OCI-LY3 (cell line): Measurements from ENCODE around the gene ACACA.

Experiments used
- H2AFZ ChIP-seq: fragments of 200-600, 300-600 bp; shearing (Covaris generic); 2 replicates; pipeline ENCODE4 v1.6.0; 2014; ENCODE audit warnings: antibody characterized with exemption, low read depth, low read length
- H3K27ac ChIP-seq: fragments of 200-600, 300-600 bp; sonication (generic); 2 replicates; pipeline ENCODE4 v1.5.1; 2014; ENCODE audit warnings: mild to moderate bottlenecking, low read length, moderate library complexity, mixed read lengths
- H3K27me3 ChIP-seq: fragments of 200-600, 300-600 bp; sonication (generic); 2 replicates; pipeline ENCODE4 v1.6.1; 2014; ENCODE audit warnings: low read depth, low read length, mixed read lengths
- H3K36me3 ChIP-seq: fragments of 200-600, 300-600 bp; sonication (generic); replicated peaks from 2 replicates; pipeline ENCODE3; 2014; ENCODE audit warnings: low read depth, low read length, mixed read lengths
- H3K4me1 ChIP-seq: fragments of 300-600, 200-600 bp; sonication (generic); 2 replicates; pipeline ENCODE4 v1.6.1; 2014; ENCODE audit warnings: low read length, mixed read lengths
- H3K4me2 ChIP-seq: fragments of 200-600, 300-600 bp; sonication (generic); 2 replicates; pipeline ENCODE4 v1.6.1; 2014; ENCODE audit warnings: low read length, mixed read lengths
- H3K4me3 ChIP-seq: fragments of 300-600, 200-600 bp; sonication (generic); 2 replicates; pipeline ENCODE4 v1.5.1; 2014; ENCODE audit warnings: antibody characterized with exemption, mild to moderate bottlenecking, low read length, moderate library complexity
- H3K79me2 ChIP-seq: fragments of 300-600, 200-600 bp; shearing (Covaris generic); 2 replicates; pipeline ENCODE4 v1.6.1; 2014; ENCODE audit warnings: mild to moderate bottlenecking, low read length, mixed read lengths
- H3K9ac ChIP-seq: fragments of 300-600, 200-600 bp; shearing (Covaris generic); 2 replicates; pipeline ENCODE4 v1.6.0; 2014; ENCODE audit warnings: mild to moderate bottlenecking, low read length, moderate library complexity
- H3K9me3 ChIP-seq: fragments of 200-600, 300-600 bp; shearing (Covaris generic); 2 replicates; pipeline ENCODE4 v1.6.1; 2014; ENCODE audit warnings: low read length, mixed read lengths; ENCODE audit not compliant: insufficient read depth
- H4K20me1 ChIP-seq: fragments of 200-600, 300-600 bp; sonication (generic); 2 replicates; pipeline ENCODE4 v1.6.1; 2016; ENCODE audit warnings: low read length, mixed read lengths; ENCODE audit not compliant: insufficient read depth
- EZH2phosphoT487 ChIP-seq: fragments of 200-600 bp; shearing (Covaris generic); IDR thresholded peaks from 2 replicates; pipeline ENCODE4 v1.6.1; 2018; ENCODE audit warnings: antibody characterized with exemption, mixed run types, low read depth
- TF ChIP-seq, protein P1 (sequence below): fragments of 200-600, 300-600 bp; sonication (generic); IDR thresholded peaks from 2 replicates; pipeline ENCODE4 v1.5.1; 2014; ENCODE audit warnings: antibody characterized with exemption, low read length, low read depth

The ACACA gene

DNA sequence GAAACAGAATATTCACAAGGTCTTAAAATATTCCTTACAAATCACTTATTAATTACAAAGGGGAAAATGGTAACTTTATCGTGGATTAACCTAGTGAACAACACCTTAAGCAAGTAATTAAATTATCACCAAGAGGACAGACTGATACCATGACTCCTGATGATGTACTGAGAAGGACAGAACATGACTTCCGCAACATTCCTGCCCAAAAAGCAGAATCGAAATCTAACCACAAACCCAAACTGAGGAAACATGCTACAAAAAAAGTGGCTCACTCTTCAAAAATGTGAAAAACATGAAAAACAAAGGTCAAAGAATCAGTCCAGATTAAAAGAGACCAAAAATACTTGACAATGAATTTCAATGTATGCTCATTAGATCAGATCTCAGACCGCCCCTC lies 306.4 kb downstream of the ACACA start:
- TF ChIP-seq, protein P1, sequence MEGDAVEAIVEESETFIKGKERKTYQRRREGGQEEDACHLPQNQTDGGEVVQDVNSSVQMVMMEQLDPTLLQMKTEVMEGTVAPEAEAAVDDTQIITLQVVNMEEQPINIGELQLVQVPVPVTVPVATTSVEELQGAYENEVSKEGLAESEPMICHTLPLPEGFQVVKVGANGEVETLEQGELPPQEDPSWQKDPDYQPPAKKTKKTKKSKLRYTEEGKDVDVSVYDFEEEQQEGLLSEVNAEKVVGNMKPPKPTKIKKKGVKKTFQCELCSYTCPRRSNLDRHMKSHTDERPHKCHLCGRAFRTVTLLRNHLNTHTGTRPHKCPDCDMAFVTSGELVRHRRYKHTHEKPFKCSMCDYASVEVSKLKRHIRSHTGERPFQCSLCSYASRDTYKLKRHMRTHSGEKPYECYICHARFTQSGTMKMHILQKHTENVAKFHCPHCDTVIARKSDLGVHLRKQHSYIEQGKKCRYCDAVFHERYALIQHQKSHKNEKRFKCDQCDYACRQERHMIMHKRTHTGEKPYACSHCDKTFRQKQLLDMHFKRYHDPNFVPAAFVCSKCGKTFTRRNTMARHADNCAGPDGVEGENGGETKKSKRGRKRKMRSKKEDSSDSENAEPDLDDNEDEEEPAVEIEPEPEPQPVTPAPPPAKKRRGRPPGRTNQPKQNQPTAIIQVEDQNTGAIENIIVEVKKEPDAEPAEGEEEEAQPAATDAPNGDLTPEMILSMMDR, result no peak
- no peak for TF ChIP-seq EZH2phosphoT487

DNA sequence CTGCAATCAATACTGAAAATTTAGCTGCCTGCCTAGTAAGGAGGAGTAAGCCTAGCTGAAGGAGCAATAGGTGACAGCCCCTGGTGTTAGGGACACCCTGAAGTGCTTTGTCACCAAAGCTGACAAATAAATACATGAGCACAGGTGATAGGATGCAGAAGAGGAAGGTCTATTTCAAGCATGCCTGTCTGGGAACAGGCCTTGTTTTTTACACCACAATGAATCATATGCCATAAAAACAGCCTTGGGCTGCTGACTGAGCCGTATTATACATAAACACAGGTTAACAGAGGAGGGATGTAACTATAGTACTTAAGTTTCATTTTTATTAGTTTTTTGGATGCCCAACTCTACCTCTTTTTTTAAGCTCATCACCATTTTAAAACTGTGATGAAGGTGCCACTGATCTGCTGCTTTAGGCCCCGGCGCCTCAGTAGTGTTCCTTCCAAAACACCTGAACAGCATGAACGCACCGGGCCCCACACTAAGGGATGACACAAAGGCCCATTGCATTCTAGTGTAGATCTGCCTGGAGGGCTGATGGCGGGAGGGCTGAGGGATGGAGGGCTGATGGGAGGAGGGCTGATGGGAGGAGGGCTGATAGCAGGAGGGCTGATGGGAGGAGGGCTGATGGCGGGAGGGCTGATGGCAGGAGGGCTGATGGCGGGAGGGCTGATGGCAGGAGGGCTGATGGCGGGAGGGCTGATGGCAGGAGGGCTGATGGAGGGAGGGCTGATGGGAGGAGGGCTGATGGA lies 307.5 kb downstream of the ACACA start:
- Histone ChIP-seq H3K4me1 (no peaks in the 10 kb centered on the region), H2AFZ (no peak overlapping the region), H3K27ac (no peak overlapping the region), H3K4me3 (no peak overlapping the region), H3K9ac (no peak overlapping the region), H3K27me3 (no peaks in the 10 kb centered on the region), H4K20me1 (no peaks in the 10 kb centered on the region), H3K9me3 (no peaks in the 10 kb centered on the region), H3K36me3 (peaks cover 26% of the 10 kb centered on the region), H3K79me2 (no peaks in the 10 kb centered on the region), H3K4me2 (no peak overlapping the region)
- TF ChIP-seq, protein P1, result no peak
- no peak for TF ChIP-seq EZH2phosphoT487

More for the DNA sequence above, 306.4 kb downstream of the ACACA start:
- Histone ChIP-seq H3K9ac (no peak overlapping the region), H3K9me3 (no peaks in the 10 kb centered on the region), H3K36me3 (peaks cover 19% of the 10 kb centered on the region), H3K4me2 (no peak overlapping the region), H3K4me1 (no peaks in the 10 kb centered on the region), H3K4me3 (no peak overlapping the region), H3K27ac (no peak overlapping the region), H4K20me1 (no peaks in the 10 kb centered on the region), H3K27me3 (no peaks in the 10 kb centered on the region), H3K79me2 (no peaks in the 10 kb centered on the region), H2AFZ (no peak overlapping the region)

DNA sequence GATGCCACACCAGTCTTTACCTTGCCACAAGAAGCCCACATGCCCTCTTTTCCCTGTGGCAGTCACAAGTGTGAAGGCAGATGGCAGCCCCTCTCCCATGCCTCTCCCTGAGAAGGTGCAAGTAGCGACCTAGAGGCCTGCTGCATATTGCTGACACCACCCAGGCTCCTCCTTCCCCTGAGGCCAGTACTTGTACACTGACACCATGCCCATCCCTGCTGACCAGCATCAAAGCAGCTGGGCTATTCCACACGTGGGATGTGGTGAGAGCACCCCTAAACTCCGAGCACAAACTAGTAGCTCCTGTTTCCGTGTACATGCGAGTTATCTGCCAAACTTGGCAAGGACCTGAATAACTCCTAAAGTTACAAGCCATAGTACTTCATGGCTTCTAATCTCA lies 308.5 kb downstream of the ACACA start:
- H3K79me2 ChIP-seq, result no peaks in the 10 kb centered on the region
- peaks cover 26% of the 10 kb centered on the region for H3K36me3 ChIP-seq
- no peaks in the 10 kb centered on the region for H3K9me3 ChIP-seq
- H3K27ac ChIP-seq, result no peak overlapping the region
- H3K4me2 ChIP-seq, result no peak overlapping the region
- TF ChIP-seq, protein P1, result no peak
- no peak for TF ChIP-seq EZH2phosphoT487
- no peak overlapping the region for H3K4me3 ChIP-seq
- H3K27me3 ChIP-seq, result no peaks in the 10 kb centered on the region
- H2AFZ ChIP-seq, result no peak overlapping the region
- no peaks in the 10 kb centered on the region for H4K20me1 ChIP-seq
- no peaks in the 10 kb centered on the region for H3K4me1 ChIP-seq
- H3K9ac ChIP-seq, result no peak overlapping the region

DNA sequence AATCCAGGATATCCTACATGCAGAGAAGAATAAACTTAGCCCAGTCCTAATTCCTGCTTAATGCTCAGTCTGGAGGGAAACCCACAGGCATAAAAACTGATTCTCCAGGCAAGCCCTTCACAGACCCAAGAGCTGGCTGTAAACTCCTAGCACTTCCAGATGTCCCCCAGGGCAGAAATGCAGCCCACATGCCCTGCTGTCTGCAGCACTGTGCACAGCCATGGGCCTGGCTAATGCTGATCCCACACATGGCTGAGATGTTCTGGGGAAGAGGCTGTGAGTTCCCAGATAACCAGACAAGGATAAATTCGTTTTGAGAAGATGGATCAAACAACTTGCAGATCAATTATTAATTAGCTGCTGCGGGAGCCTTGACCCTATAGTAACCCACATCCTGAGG lies 309.5 kb downstream of the ACACA start:
- Histone ChIP-seq H3K9ac (no peak overlapping the region), H3K4me3 (no peak overlapping the region), H3K27ac (no peak overlapping the region), H3K79me2 (no peaks in the 10 kb centered on the region), H3K4me1 (no peaks in the 10 kb centered on the region), H3K36me3 (peaks cover 33% of the 10 kb centered on the region), H4K20me1 (no peaks in the 10 kb centered on the region), H3K4me2 (no peak overlapping the region), H2AFZ (no peak overlapping the region), H3K9me3 (no peaks in the 10 kb centered on the region), H3K27me3 (no peaks in the 10 kb centered on the region)
- no peak for TF ChIP-seq EZH2phosphoT487
- TF ChIP-seq, protein P1, result no peak
